NB4 (cell line): ENCODE results near the gene ZSWIM8.

Source experiments
- MYC ChIP-seq: IDR thresholded peaks from 2 replicates; pipeline ENCODE4 v1.6.1; 2011; ENCODE audit warnings: low read depth, low read length
- TF ChIP-seq, protein P1 (sequence below): IDR thresholded peaks from one replicate; pipeline ENCODE4 v1.5.1; 2012; ENCODE audit warnings: low read depth, low read length
- TF ChIP-seq, protein P2 (sequence below): IDR thresholded peaks from 2 replicates; pipeline ENCODE4 v1.6.1; 2011; ENCODE audit warnings: low read depth, low read length

DNA sequence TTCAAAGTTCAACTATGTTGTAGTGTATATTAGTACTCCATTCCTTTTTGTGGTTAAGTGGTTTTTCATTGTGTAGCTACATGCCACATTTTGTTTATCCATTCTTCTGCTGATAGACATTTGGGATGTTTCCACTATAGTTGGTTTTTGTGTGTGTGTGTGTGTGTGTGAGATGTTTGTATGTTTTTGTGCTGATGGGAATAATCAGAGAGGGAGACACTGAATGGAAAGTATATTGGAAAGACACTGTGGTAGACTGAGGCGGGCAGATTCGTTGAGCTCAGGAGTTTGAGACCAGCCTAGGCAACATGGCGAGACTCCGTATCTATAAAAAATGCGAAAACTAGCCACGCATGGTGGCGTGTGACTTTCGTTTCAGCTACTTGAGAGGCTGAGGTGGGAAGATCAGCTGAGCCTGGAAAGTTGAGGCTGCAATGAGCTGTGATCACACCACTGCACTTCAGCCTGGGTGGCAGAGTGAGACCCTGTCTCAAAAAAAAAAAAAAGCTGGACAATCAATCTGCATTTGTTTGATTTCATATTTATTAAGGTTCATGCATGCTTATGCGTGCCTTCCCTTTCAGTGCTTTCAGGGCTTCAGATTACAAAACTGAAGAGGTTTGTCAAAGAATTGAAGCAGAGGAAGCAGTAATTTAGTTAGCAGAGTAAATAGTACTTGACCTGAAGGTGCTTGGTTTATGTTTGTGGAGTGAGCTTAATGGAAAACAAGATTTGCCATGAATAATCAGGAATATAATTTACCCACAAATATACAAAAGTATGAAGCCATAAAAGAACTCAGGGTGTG is 26.5 kb upstream of the ZSWIM8 start:
- TF ChIP-seq, protein P1, sequence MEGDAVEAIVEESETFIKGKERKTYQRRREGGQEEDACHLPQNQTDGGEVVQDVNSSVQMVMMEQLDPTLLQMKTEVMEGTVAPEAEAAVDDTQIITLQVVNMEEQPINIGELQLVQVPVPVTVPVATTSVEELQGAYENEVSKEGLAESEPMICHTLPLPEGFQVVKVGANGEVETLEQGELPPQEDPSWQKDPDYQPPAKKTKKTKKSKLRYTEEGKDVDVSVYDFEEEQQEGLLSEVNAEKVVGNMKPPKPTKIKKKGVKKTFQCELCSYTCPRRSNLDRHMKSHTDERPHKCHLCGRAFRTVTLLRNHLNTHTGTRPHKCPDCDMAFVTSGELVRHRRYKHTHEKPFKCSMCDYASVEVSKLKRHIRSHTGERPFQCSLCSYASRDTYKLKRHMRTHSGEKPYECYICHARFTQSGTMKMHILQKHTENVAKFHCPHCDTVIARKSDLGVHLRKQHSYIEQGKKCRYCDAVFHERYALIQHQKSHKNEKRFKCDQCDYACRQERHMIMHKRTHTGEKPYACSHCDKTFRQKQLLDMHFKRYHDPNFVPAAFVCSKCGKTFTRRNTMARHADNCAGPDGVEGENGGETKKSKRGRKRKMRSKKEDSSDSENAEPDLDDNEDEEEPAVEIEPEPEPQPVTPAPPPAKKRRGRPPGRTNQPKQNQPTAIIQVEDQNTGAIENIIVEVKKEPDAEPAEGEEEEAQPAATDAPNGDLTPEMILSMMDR, result no peak
- TF ChIP-seq, protein P2, sequence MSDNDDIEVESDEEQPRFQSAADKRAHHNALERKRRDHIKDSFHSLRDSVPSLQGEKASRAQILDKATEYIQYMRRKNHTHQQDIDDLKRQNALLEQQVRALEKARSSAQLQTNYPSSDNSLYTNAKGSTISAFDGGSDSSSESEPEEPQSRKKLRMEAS, result no peak
- no peak for TF ChIP-seq MYC
